NCI-H2107 treated with DMSO at 0.1 percent for 48 hours (cell line): ENCODE measurements around the gene CAPN7.
A peak's percentile ranks its signal among the peaks of the same experiment; 100 is the strongest.

Experiments
- DNase-seq: peaks from one replicate; lab custom pipeline; 2025; ENCODE audit not compliant: unreplicated experiment; lab: John Stamatoyannopoulos, UW

Gene CAPN7

DNA sequence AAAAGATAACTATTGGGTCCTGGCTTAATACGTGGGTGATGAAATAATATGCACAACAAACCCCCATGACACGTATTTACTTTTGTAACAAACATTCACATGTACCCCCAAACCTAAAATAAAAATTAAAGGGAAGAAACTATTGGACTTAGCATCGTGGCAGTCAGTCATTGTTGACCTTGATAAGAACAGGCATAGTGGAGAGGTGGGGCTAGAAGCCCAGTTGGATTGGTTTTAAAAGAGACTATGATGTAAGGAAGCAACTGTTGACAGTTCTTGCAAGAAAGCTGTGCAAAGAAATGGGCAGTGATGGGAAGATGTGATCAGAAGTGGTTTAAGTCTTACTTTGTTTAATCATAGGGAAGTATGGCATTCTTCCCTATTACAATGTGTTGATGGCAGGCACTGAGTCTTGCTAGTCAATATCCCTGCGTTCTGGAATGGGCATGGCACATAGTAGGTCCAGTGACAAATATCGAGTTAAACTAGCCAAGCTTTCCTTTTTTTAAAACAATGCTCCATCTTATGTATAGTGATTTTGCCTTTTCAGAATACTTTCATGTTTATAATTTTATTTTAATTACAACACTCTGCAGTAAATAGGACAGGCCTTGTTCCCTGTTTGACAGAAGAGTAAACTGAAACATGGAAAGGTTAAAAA lies 37.9 kb downstream of the CAPN7 start:
- DNase-seq, result no peak

DNA sequence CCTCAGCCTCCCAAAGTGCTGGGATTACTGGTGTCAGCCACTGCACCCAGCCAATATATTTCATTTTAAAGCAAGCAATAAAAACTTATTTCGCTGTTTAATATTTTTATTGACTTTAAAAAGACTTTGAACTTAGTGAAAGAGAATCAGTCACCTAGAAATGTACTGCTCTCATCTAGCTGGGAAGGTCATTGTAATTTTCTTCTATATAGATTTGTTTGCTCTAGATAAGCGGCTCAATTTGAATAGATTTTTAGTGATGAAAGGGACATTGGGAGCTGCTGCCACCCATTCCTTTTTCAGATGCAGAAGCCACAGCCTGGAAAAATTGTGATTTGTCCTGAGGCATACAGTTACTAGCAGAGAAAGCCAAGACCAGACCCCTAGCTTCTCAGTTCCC lies 40.1 kb downstream of the CAPN7 start:
- no peak for DNase-seq

DNA sequence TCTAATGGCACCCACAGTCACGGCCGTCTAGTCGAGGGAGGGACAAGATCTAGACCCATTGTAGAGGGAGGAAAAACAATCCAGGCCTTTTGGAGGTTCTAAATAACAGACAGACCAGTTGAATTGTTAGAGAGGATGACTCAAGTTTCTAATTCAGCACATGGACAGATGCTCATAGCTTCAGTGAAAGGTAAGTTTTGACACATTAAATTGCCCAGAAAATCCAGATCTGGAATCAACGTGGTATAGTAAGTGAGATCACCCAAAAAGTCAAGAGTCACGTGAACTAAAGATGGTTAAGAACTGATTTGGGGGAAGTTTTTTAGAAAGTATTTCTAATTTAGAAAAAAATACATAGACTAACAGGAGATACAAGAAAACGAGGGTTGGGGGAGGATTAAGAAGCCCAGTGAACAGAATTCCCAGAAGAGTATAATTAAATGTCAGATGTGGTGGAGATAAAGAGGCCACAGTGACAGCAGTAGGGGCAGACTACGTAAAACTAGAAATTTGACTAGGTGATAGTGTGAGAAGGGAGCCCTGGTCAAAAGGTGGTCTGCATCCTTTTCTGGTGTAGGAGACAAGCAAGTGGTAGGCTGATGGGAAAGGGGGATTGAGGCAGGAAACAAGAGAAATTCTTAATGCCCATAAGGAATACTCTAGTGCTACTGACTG lies 47.1 kb downstream of the CAPN7 start:
- DNase-seq, result no peak

DNA sequence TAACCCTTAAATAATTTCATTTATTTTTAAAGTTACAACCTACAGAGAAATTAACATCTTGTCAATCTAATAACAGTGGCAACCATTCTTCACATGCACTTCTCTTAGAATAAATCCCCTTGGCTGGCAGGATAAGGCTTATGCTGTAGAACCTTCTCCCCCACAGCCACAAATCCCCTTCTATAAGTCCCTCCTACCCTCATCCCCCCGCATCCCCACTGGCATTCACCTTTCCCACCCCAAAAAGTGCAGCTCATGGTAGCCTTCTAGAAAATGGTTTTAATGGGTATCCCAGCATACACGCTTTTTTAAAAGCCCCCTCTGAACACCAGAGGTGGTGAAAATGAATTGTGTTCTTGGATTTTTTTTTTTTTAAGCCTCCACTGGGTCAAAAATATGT lies 49.2 kb downstream of the CAPN7 start:
- no peak for DNase-seq

DNA sequence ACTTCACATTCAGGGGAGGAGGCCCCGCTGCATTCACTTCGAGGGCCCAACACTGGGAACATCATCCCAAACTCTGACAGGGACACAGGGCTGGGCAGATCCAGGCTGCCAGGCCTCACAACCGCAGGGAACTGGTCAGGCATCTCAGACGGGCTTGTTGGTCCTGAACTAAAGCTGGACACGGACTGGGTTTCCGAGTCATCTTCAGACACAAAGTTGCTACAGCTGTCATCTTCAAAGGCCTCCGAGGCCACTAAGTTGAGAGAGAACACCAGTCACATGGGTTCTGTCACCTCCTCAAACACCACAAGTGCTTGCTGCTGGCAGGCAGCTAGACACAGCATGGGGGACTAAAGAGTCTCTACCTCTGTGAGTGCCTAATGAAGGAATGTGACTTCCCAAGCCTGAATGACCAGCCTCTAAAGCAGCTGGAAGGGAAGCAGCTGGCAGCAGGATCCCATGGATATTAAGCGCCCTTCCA lies 50.9 kb downstream of the CAPN7 start:
- DNase-seq, result no peak

DNA sequence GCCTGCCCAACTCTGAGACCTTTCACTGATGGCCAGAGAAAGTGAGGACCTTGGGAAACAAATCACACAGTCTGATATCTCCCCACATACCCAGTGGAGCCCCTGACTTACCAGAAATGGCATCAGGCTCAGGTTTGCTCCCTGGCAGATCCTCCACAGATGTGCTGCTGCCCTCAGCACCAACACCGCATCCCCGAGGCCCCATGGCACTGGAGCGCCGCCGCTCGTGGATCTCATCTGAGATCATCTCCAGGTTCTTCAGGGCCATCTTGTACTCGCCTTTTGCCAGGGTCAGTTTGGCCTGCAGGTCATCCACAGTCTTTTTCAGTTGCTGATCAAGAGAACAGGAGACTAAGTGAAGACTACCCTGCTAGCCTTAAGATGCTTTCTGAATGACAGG lies 52.7 kb downstream of the CAPN7 start:
- no peak for DNase-seq

DNA sequence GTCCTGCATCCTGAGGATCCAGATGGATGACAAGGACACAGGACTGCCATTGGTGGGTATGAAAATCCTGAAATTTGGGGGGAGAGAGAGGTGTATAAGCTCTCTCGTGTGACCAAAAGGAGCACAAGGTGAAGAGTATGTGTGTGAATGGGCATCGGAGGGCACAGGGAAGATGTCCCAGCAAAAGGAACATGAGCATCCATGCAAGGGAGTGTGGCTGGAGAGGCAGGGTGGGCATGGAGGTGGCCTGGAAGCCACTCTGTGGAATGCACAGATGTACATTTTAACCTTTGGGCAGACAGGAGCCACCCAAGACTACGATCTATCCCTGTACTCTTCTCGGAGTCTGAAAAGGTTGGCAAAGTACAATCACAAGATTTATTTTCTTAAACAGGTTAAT lies 54.5 kb downstream of the CAPN7 start:
- no peak for DNase-seq

DNA sequence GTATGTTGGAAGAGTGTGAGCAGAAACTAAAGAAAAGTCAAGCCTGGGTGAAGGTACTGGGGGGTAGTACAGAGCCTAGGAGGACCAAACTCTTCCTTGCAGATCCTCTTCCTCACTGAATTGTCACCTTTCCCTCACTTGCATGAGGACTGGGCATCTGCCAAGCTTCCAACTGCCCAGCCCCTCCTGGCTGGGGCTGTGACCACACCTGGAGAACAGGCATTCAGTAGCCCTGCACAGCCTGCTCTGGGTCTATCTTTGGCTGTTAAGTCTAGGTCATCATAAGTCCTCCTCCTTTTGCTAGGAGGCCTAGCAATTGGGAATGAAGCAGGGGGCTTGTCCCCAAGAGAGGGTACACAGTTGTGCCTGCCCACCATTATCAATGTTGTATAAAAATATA lies 55.2 kb downstream of the CAPN7 start:
- DNase-seq, result no peak

DNA sequence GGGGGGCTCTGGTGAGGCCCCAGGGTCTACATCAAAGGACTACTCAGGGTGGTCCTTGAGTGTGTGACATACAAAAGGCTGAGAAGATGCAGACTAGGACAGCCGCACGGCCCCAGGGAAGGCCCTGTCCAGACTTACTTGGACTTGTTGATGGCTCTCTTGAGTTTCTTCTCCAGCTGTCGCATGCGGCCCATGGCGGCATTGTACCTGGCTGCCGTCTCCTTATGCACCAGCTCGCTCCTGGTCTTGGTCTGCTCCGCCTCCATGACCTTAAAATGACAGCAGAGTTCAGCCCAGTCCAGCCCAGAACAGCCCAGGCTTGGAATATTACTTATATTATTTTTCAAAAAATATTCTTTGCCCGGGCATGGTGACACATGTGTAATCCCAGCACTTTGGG lies 56.0 kb downstream of the CAPN7 start:
- no peak for DNase-seq

DNA sequence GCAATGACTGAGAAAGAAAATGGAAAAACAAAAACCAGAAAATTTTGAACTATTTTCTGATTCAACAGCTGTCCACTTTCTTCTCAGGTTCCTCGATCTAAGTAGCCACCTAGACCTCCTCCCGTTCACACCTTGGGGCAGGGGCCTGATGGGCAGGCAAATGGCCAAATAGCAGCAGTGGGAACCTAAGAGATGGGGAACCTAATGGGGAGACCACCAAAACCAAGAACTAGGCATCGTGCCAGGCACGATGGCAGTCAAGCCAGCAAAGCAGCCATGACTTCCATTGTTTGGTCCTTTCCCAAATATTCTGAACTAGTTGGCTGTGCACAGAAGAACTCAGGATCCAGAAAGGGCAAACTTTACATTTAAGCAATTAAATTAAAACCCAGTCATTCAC lies 57.1 kb downstream of the CAPN7 start:
- no peak for DNase-seq

DNA sequence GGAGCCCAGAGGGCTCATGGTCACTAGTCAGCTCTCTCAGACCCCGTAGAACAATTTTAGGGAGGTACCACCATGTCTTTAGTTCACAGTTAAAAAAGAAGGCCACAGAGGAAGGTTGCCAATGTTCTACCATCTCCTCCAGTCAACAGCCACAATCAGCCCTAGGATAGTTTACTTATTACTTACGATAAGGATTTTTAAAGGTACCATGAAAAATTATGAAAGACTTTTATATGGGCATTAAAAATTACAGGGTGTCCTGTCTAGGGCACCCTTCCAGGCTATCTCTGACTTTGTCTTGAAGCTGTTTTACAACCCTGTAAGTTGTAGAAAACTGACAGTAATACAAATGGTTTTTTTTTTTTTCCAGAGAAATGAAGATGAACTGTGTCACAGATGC lies 57.9 kb downstream of the CAPN7 start:
- DNase-seq, result no peak

DNA sequence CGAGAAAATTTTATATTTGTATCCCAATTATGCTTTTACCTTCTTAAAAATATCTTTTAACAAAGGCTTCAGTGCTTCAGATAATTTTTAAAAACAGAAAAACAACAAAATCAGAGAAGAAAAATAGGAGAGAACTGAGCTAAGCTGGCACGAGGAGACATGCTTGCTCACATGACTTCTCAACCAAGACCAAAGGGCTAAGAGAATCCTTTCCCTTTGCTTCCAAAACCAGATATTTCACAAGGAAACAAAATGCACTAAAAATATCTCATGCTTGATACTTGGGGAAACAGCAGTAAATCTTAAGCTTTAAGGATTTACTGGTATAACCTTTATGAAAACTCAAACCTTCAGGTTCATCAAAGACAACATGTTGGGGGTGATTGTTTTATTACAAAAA lies 58.4 kb downstream of the CAPN7 start:
- DNase-seq, result no peak

DNA sequence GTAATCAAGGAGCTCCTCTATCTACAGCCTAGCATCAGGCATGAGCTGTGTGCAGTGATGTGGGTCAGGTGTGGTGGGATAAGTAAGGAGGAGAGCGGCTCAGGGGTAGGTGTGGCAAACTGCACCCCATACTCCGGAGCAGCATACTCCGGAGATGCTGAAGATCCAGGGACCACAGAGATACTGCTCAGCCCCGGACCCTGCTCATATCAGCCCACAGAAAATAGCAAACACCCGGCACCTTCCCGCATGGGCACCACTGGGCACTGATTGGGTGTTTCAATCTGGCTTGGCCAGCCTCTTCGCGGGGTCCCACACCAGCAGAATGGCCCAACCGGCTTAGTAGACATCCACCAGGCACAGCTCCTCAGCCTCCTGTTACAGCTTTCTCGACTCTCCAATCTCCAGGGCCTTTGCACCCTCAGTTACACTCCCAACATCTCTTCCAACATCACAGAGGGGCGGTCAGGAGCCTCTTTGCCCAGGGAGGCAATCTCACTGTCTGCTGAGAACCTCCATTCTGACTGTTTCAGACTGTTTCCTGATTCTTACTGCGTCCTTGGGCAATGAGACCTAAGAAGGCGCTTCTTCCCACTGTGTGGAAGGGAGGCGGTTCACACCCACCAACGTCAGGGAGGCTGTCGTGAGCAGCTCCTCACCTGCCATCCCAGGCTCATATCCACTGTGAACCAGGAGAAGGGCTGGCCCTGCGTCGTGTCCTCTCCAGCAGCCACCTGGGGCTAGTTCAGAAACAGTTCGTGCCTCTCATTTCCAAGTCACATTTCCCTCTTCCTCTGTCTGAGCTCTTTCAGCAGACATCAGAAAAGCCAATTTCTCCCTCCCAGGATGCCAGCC lies 59.8 kb downstream of the CAPN7 start:
- no peak for DNase-seq

DNA sequence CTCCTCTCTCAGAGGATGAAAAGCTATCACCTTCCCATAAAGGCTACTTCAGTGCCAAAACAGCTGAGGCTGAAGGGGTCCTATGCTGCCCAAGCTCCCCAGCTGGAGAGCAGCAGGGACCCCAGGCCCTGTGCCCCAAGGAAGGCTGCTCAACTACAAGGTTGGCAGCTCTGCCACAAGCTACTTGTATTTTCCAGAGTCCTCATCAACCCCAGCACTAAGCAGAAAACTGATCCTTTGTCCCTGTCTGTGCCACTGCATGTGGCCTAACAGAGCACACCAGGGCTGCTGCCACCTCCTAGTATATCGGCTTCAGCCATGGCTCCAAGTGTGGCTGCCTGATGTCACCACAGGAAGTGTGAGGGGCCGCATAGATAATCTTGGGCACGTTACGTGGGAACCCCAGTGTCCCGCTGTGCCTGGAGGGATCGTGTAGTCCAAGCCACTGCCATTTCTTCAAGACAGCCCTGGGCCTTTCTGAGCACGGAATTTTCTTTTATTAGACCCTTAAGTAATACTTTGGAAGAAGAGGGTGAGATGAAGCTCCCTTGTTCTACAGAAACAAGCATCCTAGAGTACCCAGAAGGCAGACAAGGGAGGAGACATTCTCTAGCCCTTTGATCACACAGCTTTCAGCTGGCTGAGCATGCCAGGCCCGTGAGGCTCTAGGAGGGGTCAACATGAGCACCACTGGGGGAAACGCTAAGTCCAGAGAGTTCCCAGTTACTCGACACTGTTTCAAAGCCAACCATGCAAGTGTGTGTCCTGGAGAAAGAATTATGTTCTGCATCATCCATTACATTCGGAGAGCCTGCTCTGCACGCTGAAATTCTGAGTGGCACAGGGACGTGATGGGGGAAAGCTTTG lies 60.7 kb downstream of the CAPN7 start:
- DNase-seq, result no peak

DNA sequence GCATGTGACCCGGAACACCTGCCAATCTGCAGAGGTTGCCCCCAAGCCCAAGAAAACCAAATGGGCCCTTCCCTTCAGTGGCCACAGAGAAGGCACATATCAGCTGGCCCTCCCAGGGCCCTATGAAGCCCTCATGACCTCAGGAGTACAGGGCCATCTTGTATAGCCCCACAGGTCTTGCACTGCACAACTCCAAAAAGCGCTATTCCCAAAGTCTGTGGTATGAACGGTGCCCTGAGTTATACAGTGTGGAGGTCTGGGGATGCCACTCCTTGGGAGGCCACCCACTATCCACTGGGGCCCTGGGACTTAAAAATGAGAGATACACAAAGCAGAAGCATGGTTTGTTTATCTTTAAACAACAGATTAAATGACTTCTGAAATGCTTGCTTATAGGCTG lies 61.5 kb downstream of the CAPN7 start:
- DNase-seq, result no peak

DNA sequence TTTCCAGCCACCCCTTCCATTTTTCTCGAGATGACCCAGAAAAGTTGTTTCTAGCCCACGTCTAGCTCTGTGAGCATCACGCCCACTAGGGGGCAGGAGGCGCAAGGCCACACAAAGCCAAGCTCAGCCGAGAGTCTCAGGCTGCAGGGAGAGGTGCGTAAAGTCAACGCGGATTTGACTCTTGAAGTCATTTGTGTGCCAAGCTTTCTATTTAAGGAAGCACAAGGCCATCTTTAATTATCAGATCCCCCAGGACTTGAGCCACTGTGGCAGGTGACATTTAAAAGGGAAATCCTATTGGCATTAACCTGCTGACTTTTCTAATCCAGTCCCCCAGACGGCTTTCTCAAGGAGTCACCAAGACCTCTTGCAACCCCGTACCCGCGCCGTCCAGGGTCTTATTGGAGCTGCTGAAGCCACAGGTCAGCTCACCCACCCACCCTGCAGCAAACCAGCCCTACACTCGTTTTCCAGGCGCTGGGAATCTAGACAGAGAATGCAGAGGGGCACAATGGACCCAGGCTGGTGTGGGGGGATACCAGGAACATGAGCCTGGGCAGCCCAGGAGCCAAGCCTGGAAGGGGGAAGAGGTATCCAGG lies 62.1 kb downstream of the CAPN7 start:
- DNase-seq, result peak; percentile 21

DNA sequence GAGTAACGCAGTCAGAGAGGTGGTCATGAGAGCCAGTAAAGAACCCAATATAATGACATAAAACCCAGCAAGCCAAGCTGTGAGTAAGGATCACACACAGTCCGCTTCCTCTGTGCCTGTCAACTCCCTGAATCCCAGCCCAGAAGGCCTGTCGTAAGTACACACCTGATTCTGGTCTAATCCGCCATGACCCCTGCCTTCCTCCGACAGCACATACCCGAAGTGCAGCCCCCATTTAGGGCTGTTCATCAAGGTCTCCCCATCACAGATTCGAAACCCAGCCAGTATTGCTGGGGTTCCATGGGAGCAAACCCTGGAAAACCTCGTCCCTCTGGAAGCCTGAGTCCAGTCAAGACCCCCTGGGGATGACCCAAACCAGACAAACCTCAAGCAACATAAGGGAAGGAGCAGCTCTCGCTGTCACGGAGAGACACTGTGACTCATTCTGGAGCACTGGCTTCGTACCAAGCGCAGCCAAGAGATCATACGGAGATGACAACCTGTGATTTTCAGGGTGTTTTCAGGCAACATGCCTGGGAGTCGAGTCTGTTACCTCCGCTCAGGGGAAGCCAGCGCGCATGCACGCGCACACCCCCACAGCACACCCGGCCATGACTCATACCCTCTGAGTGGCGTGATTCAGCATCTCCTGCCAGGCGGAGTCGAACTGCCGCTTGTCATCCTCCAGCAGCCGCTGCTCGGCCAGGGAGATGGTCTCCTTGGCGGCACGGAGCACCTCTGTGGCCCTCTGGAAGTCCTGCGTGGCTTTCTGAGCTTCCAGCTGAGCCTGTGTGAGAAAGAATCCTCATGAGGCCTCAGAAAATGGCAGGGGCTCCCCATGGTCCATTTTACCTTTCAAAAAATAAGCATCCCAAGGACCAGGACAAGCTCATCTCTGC lies 63.3 kb downstream of the CAPN7 start:
- no peak for DNase-seq

DNA sequence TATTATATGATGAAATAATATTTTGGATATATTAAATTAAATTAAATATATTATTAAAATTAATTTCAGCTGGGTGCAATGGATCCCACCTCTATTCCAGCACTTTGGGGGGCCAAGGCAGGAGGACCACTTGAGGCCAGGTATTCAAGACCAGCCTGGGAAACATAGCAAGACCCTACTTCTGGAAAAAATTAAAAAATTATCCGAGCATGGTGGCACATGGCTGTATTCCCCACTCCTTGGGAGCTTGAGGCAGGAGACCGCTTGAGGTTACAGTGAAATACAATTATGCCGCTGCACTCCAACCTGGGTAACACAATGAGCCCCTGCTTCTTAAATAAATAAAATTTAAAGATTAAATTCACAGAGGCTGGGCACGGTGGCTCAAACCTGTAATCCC lies 65.0 kb downstream of the CAPN7 start:
- DNase-seq, result no peak

DNA sequence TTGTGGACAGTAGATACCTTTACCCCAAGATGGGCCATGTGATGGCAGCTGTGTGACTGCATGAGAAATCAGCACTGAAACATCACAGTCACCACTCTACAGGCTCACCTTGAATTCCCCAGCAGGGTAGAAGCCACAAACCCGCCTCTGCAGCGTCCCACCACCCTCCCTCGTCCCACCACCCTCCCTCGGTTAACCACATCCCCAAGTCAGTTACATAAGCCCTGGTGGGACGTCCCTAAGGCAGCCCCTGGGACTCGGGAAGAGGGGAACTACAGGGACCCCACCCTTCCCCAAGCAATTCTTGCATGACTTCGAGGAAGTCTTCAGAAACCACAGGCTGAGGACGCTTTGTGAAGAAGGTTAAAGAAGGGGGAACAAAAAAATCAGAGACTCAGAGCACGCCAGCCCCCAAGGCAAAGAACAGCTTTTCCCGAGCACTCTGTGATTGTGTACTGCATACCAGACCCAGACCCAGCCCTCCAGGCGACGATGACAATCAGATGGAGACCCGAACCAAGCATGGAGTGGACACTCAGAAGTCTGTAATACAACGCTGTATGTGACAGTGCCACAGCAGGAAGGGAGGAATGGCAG lies 65.8 kb downstream of the CAPN7 start:
- no peak for DNase-seq
